GM12878 (cell line): Measurements from ENCODE around the gene OR7A5. TPM values are rescaled to one million over a fixed set of nuclear protein-coding genes. Genes with fewer than 3 reads are reported as not detected.
"Not testable (repeated sequence)": the region's sequence is repeated elsewhere in the genome, so short reads cannot be mapped to it uniquely, and the experiment has no call there.

ENCODE experiments used
- ATAC-seq: fragments of 200-7000 bp; cut with Tn5 transposase; 3 replicates; pipeline ENCODE4 v1.9.1; 2020; ENCODE audit warnings: mild to moderate bottlenecking, moderate library complexity
- BruUV-seq: library from RNA; stranded (reverse); fragments of 400-500 nt; replicated peaks from 2 replicates; lab custom pipeline; 2021; lab: Mats Ljungman, UMichigan
- CTCF ChIA-PET: fragments of 300-600 bp; sonication (Branson Sonifier 250); formaldehyde crosslinking; extraction: SDS; loops from one replicate; lab custom pipeline; 2021; ENCODE audit warnings: inconsistent platforms; lab: Yijun Ruan, JAX
- POLR2A ChIA-PET: fragments of 350-600 bp; formaldehyde crosslinking; extraction: SDS; loops from one replicate; lab custom pipeline; 2021; ENCODE audit warnings: inconsistent platforms; lab: Charles Lee
- RAD21 ChIA-PET: fragments of 300-600 bp; sonication (Branson Sonifier 250); formaldehyde crosslinking; loops from one replicate; lab custom pipeline; 2023; ENCODE audit warnings: antibody characterized with exemption; ENCODE audit not compliant: unreplicated experiment; lab: Charles Lee
- SMC1A ChIA-PET: fragments of 300-600 bp; sonication (Branson Sonifier 250); formaldehyde crosslinking; loops from one replicate; lab custom pipeline; 2023; ENCODE audit not compliant: unreplicated experiment, uncharacterized antibody; lab: Charles Lee
- DNase-seq: peaks from one replicate; pipeline ENCODE4 v3.0.0-alpha.2; 2011; ENCODE audit warnings: low read depth, low spot score
- FAIRE-seq: peaks from 3 replicates; lab custom pipeline; 2011; peaks lifted over from hg19 to GRCh38; lab: Jason Lieb, UNC
- H2AFZ ChIP-seq: 2 replicates; pipeline ENCODE4 v1.6.0; 2011; ENCODE audit warnings: low read depth, low read length, control low read depth; ENCODE audit not compliant: control insufficient read depth
- H3K27ac ChIP-seq: 2 replicates; pipeline ENCODE4 v1.5.1; 2011; ENCODE audit warnings: control low read depth; ENCODE audit not compliant: control insufficient read depth, insufficient read depth
- H3K27me3 ChIP-seq, 2 experiments: replicated peaks in 1 of 2; 2 replicates each; pipeline versions ENCODE4 v1.6.0 to v1.6.1; 2011; ENCODE audit warnings: low read length in 1 of 2; ENCODE audit not compliant: control insufficient read depth in 2 of 2, insufficient read depth in 2 of 2
- H3K36me3 ChIP-seq, 2 experiments: 2 replicates each; pipeline ENCODE4 v1.5.1; 2011; ENCODE audit warnings: low read length in 1 of 2; ENCODE audit not compliant: control insufficient read depth in 2 of 2, insufficient read depth in 2 of 2
- H3K4me1 ChIP-seq: 2 replicates; pipeline ENCODE4 v1.6.1; 2011; ENCODE audit warnings: mild to moderate bottlenecking, low read length, moderate library complexity, mixed read lengths; ENCODE audit not compliant: control insufficient read depth, insufficient read depth
- H3K4me2 ChIP-seq: 2 replicates; pipeline ENCODE4 v1.6.0; 2011; ENCODE audit warnings: control low read depth; ENCODE audit not compliant: control insufficient read depth, insufficient read depth
- H3K4me3 ChIP-seq: fragments of 200-600 bp; sonication (generic); 2 replicates; pipeline ENCODE4 v1.5.1; 2016
- H3K79me2 ChIP-seq: 2 replicates; pipeline ENCODE4 v1.6.0; 2011; ENCODE audit warnings: low read length; ENCODE audit not compliant: control insufficient read depth, insufficient read depth
- H3K9ac ChIP-seq: 2 replicates; pipeline ENCODE4 v1.8.0; 2011; ENCODE audit warnings: low read length, control low read depth, mixed read lengths; ENCODE audit not compliant: control insufficient read depth, insufficient read depth
- H3K9me3 ChIP-seq: replicated peaks from 3 replicates; pipeline ENCODE4 v1.5.1; 2011; ENCODE audit warnings: mild to moderate bottlenecking, low read length; ENCODE audit not compliant: control insufficient read depth, insufficient read depth
- H4K20me1 ChIP-seq: 2 replicates; pipeline ENCODE4 v1.6.0; 2011; ENCODE audit not compliant: control insufficient read depth, insufficient read depth
- BCL3 ChIP-seq: IDR thresholded peaks from 2 replicates; pipeline ENCODE4 v1.6.1; 2011; ENCODE audit warnings: borderline replicate concordance, low read depth, mild to moderate bottlenecking, moderate library complexity, low read length; ENCODE audit not compliant: insufficient read depth, poor library complexity, severe bottlenecking
- CBFB ChIP-seq: IDR thresholded peaks from 2 replicates; pipeline ENCODE4 v1.6.1; 2016; ENCODE audit warnings: antibody characterized with exemption, low read depth
- EED ChIP-seq: sonication (generic); IDR thresholded peaks from 2 replicates; pipeline ENCODE4 v1.6.1; 2016; ENCODE audit warnings: antibody characterized with exemption, low read depth
- ETV6 ChIP-seq, 2 experiments: fragments of 450-650 bp in 1 of 2; IDR thresholded peaks in 1 of 2; conservative IDR thresholded peaks in 1 of 2; 2 replicates each; pipeline ENCODE4 v1.6.1; 2014; ENCODE audit warnings: antibody characterized with exemption in 1 of 2, borderline replicate concordance in 1 of 2, low read depth in 1 of 2, mild to moderate bottlenecking in 1 of 2, moderate library complexity in 1 of 2
- FOXM1 ChIP-seq: IDR thresholded peaks from 2 replicates; pipeline ENCODE4 v1.6.1; 2012; ENCODE audit warnings: low read depth, mild to moderate bottlenecking, inconsistent platforms, low read length, moderate library complexity
- IKZF1 ChIP-seq: fragments of 450-650 bp; conservative IDR thresholded peaks from 2 replicates; pipeline ENCODE4 v1.6.1; 2017; ENCODE audit warnings: antibody characterized with exemption, mild to moderate bottlenecking
- JUNB ChIP-seq: IDR thresholded peaks from 2 replicates; pipeline ENCODE4 v1.6.1; 2016; ENCODE audit warnings: antibody characterized with exemption, mild to moderate bottlenecking
- KDM1A ChIP-seq: fragments of 200-600 bp; sonication (generic); IDR thresholded peaks from 2 replicates; pipeline ENCODE4 v1.6.1; 2016; ENCODE audit warnings: borderline replicate concordance
- NFIC ChIP-seq: IDR thresholded peaks from 2 replicates; pipeline ENCODE4 v1.6.1; 2012; ENCODE audit warnings: low read depth, mild to moderate bottlenecking, inconsistent platforms, low read length, moderate library complexity
- RAD21 ChIP-seq: IDR thresholded peaks from 2 replicates; pipeline ENCODE4 v1.6.1; 2011; ENCODE audit warnings: mild to moderate bottlenecking, low read depth, low read length, moderate library complexity; ENCODE audit not compliant: insufficient read depth
- RUNX3 ChIP-seq: IDR thresholded peaks from 2 replicates; pipeline ENCODE4 v1.6.1; 2012; ENCODE audit warnings: low read length, inconsistent platforms
- TCF12 ChIP-seq: IDR thresholded peaks from 2 replicates; pipeline ENCODE4 v1.6.1; 2011; ENCODE audit warnings: low read depth, mild to moderate bottlenecking, low read length
- WGBS: methylation state at CpG from one replicate; pipeline ENCODE4 v1.1.6; 2016; ENCODE audit warnings: low lambda C conversion rate; ENCODE audit not compliant: insufficient replicate concordance, insufficient coverage; ENCODE audit errors: missing lambda C conversion rate; 5-methylcytosine and 5-hydroxymethylcytosine counted together
- in situ Hi-C: fragments of 300-500 bp; cut with MboI; formaldehyde crosslinking; loops from 9 replicates; pipeline ENCODE4 v1.14.3; 2018; ENCODE audit warnings: mixed read lengths
- intact Hi-C: fragments of 100-400 bp; cut with micrococcal nuclease; formaldehyde crosslinking; loops from one replicate; pipeline ENCODE4 v1.14.2; 2022; ENCODE audit not compliant: unreplicated experiment
- polyA plus RNA-seq, 11 experiments: library from polyadenylated mRNA; depleted of rRNA in 4 of 11; unstranded in 6 of 11; stranded (reverse) in 5 of 11; fragments of >200 nt; fragmentation: Nextera tagmentation in 4 of 11; fragmentation: Illumina TruSeq in 1 of 11; extraction: Ambion mirVana in 4 of 11; extraction: Trizol in 1 of 11; gene quantifications; 1 replicate in 1 of 11; 2 replicates in 10 of 11; pipeline versions ENCODE4 v1.2.1 to v1.2.3, GENCODE V29; 2011 to 2016; ENCODE audit warnings: inconsistent platforms in 2 of 11, missing spikeins in 2 of 11, low read depth in 1 of 11
- total RNA-seq, 4 experiments: library from RNA; depleted of rRNA in 3 of 4; stranded (reverse); fragments of >200 nt in 3 of 4; fragmentation: Illumina TruSeq in 1 of 4; extraction: Trizol in 1 of 4; gene quantifications; 2 replicates each; pipeline versions ENCODE4 v1.2.1 to v1.2.3, GENCODE V29; 2013 to 2021

Gene OR7A5
- total and polyA plus RNA-seq, 10 of the 15 experiments (the other 5 are each of a cell fraction or from before 2014, with no cell fraction given): not detected

GRCh38 chr19:14785102-14785793 is 49.7 kb downstream of the OR7A5 start:
- CTCF ChIA-PET: interaction anchor here (0.7 to 1.5 kb wide), 8 partner anchors 16 to 229 kb away, joined by 3 to 7 read pairs (median 3); no protein-coding TSS in a partner anchor

More at GRCh38 chr19:14785102-14785793, 49.7 kb downstream of the OR7A5 start:
- BruUV-seq, RAD21 ChIA-PET, H3K9me3 ChIP-seq, H3K9ac ChIP-seq, H3K36me3 ChIP-seq, H4K20me1 ChIP-seq, in situ Hi-C loops, H3K79me2 ChIP-seq, H3K27me3 ChIP-seq, H3K4me3 ChIP-seq, FAIRE-seq: not testable (repeated sequence)
- ATAC-seq (peak; percentile 65), DNase-seq (peak; percentile 38)
- Histone ChIP-seq H2AFZ (peak overlapping the region; percentile 56), H3K27ac (peak overlapping the region; percentile 46; the same call in 1 of the 2 replicates), H3K4me1 (peaks cover 24% of the 10 kb centered on the region; the same call in 1 of the 2 replicates), H3K4me2 (peak overlapping the region; percentile 44)
- ChIA-PET SMC1A (interaction anchor here (1.8 kb wide), 1 partner anchor 13 kb away, joined by 3 read pairs; no protein-coding TSS in a partner anchor), POLR2A (interaction anchor here (0.7 kb wide), 1 partner anchor 152 kb away, joined by 3 read pairs; no protein-coding TSS in a partner anchor)
- WGBS: 28% methylated on average over 9 of the region's 11 CpGs
- intact Hi-C loops: loop anchor here (10.0 kb wide), 1 partner anchor 210 kb away; the partner anchor contains the start of gene NDUFB7
- TF ChIP-seq IKZF1: 0 out of 2 replicates have a peak, but pooled peaks have one; percentile 0
- peak; percentile 85 for TF ChIP-seq RUNX3
- TF ChIP-seq BCL3: peak; percentile 36
- TF ChIP-seq EED: peak; percentile 81
- 0 out of 2 replicates have a peak, but pooled peaks have one; percentile 1 for TF ChIP-seq RAD21
- TF ChIP-seq TCF12: 0 out of 2 replicates have a peak, but pooled peaks have one; percentile 56
- TF ChIP-seq KDM1A: 0 out of 2 replicates have a peak, but pooled peaks have one; percentile 29
- peak; percentile 74 for TF ChIP-seq NFIC
- peak; percentile 30; the same call in 1 of the 2 replicates for TF ChIP-seq JUNB
- TF ChIP-seq FOXM1: peak; percentile 40; the same call in 1 of the 2 replicates
- TF ChIP-seq ETV6 (conservative IDR thresholded peaks at IDR 0.05 in 1 of 2, IDR thresholded peaks at IDR 0.05 in 1 of 2; ENCODE audit: borderline replicate concordance in 1 of 2, low read depth in 1 of 2): peak in 1 of 2 experiments; percentile 20; a peak in 1 of 4 replicates
- TF ChIP-seq CBFB: peak; percentile 45; the same call in 1 of the 2 replicates
